HG03571 (cell line): Measurements from ENCODE around the gene TNRC6B.
"Not testable (repeated sequence)": the region's sequence is repeated elsewhere in the genome, so short reads cannot be mapped to it uniquely, and the experiment has no call there.

Source experiments
- ATAC-seq: cut with Tn5 transposase; IDR thresholded peaks from one replicate; pipeline ENCODE4 v1.9.1; 2021; ENCODE audit not compliant: unreplicated experiment

TNRC6B gene

GRCh38 chr22:40279017-40279416, 101.3 kb downstream of the TNRC6B start:
- ATAC-seq: no peak

GRCh38 chr22:40281717-40282116, 104.0 kb downstream of the TNRC6B start:
- ATAC-seq: no peak

GRCh38 chr22:40285513-40285912, 107.8 kb downstream of the TNRC6B start:
- no peak for ATAC-seq

- ATAC-seq: peak; percentile 83
Observed at GRCh38 chr22:40289991-40290459, 112.3 kb downstream of the TNRC6B start.

- no peak for ATAC-seq
Observed at GRCh38 chr22:40290516-40290915, 112.8 kb downstream of the TNRC6B start.

- ATAC-seq: no peak
Observed at GRCh38 chr22:40294696-40295095, 117.0 kb downstream of the TNRC6B start.

GRCh38 chr22:40300316-40300715, 122.6 kb downstream of the TNRC6B start:
- ATAC-seq: no peak

GRCh38 chr22:40300884-40301672, 123.4 kb downstream of the TNRC6B start:
- no peak for ATAC-seq

- no peak for ATAC-seq
Observed at GRCh38 chr22:40302149-40302548, 124.4 kb downstream of the TNRC6B start.

- no peak for ATAC-seq
Observed at GRCh38 chr22:40305625-40306024, 127.9 kb downstream of the TNRC6B start.

GRCh38 chr22:40308999-40309573, 131.4 kb downstream of the TNRC6B start:
- ATAC-seq: no peak

- no peak for ATAC-seq
Observed at GRCh38 chr22:40309631-40310030, 131.9 kb downstream of the TNRC6B start.

GRCh38 chr22:40310081-40310767, 132.5 kb downstream of the TNRC6B start:
- ATAC-seq: no peak

GRCh38 chr22:40310768-40311120, 133.0 kb downstream of the TNRC6B start:
- ATAC-seq: no peak

GRCh38 chr22:40311646-40312045, 133.9 kb downstream of the TNRC6B start:
- not testable (repeated sequence) for ATAC-seq

- no peak for ATAC-seq
Observed at GRCh38 chr22:40312050-40312449, 134.3 kb downstream of the TNRC6B start.

- no peak for ATAC-seq
Observed at GRCh38 chr22:40313007-40313406, 135.3 kb downstream of the TNRC6B start.

GRCh38 chr22:40314041-40314440, 136.3 kb downstream of the TNRC6B start:
- ATAC-seq: no peak

GRCh38 chr22:40320687-40321086, 143.0 kb downstream of the TNRC6B start:
- ATAC-seq: no peak

- ATAC-seq: no peak
Observed at GRCh38 chr22:40322021-40322420, 144.3 kb downstream of the TNRC6B start.

- ATAC-seq: no peak
Observed at GRCh38 chr22:40322818-40323447, 145.2 kb downstream of the TNRC6B start.
